ENCODE results near the gene HACD2. TPM values are rescaled to one million over a fixed set of nuclear protein-coding genes. Genes with fewer than 3 reads are reported as not detected.
"Not testable (repeated sequence)": the region's sequence is repeated elsewhere in the genome, so short reads cannot be mapped to it uniquely, and the experiment has no call there.

HACD2 gene
- total and polyA plus RNA-seq, 10 of the 15 experiments (the other 5 are each of a cell fraction or from before 2014, with no cell fraction given), result 9.1 to 30.0 (median 18.8) TPM

DNA sequence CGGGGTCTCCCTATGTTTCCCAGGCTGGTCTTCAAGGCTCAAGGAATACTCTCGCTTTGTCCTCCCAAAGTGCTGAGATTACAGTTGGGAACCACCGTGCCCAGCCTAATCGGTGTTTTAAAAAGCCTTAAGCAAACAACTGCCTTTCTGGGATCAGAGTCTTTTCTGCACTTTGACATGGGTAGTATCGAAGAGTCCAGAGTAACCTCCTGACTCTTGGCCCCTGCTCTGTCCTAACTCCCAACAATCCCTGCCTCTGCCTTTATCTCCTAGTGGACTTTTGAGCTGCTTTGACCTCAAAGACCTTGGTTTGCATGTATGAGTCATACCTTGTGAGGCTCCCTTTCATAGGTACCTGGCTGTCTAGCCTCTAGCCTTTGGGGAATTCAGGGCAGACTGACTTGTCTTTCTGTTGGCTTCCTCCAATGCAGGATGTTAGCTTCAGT is 21.0 kb upstream of the HACD2 start (continued):
- TF ChIP-seq PKNOX1 (IDR thresholded peaks at IDR 0.05), result no peak
- TF ChIP-seq NFYA (IDR thresholded peaks at IDR 0.05; ENCODE audit: borderline replicate concordance, low read depth, low read length), result no peak
- TF ChIP-seq MYC (IDR thresholded peaks at IDR 0.05; ENCODE audit: insufficient read depth, insufficient read length, insufficient replicate concordance, low read length, severe bottlenecking), result no peak
- TF ChIP-seq EED (IDR thresholded peaks at IDR 0.05; ENCODE audit: low read depth), result peak; percentile 66
- peak; percentile 73; the same call in 1 of the 3 replicates for TF ChIP-seq POU2F2 (IDR thresholded peaks at IDR 0.05; ENCODE audit: borderline replicate concordance, low read depth, low read length)
- TF ChIP-seq SREBF2 (IDR thresholded peaks at IDR 0.05; ENCODE audit: low read length), result no peak
- no peak for TF ChIP-seq SP1 (IDR thresholded peaks at IDR 0.05; ENCODE audit: low read depth, low read length)
- no peak for TF ChIP-seq CBX3 (IDR thresholded peaks at IDR 0.05; ENCODE audit: borderline replicate concordance, low read depth)
- peak; percentile 70 for TF ChIP-seq RUNX3 (IDR thresholded peaks at IDR 0.05; ENCODE audit: low read length)
- TF ChIP-seq POLR2AphosphoS2 (IDR thresholded peaks at IDR 0.05; ENCODE audit: low read depth, low read length), result no peak
- TF ChIP-seq IKZF2 (IDR thresholded peaks at IDR 0.05), result peak; percentile 55 to 59; a peak in 2 of 4 replicates
- TF ChIP-seq NR2F1 (conservative IDR thresholded peaks at IDR 0.05), result peak; percentile 94
- TF ChIP-seq RELB (IDR thresholded peaks at IDR 0.05; ENCODE audit: low read depth), result 0 out of 2 replicates have a peak, but pooled peaks have one; percentile 18

- H3K4me3 ChIP-seq; RAD21 ChIA-PET (ENCODE audit: unreplicated experiment); ATAC-seq; DNase-seq (ENCODE audit: low read depth, low spot score); H3K79me2 ChIP-seq (ENCODE audit: control insufficient read depth, insufficient read depth, low read length); FAIRE-seq; SMC1A ChIA-PET (ENCODE audit: uncharacterized antibody, unreplicated experiment); BruUV-seq (replicated peaks); H4K20me1 ChIP-seq (ENCODE audit: control insufficient read depth, insufficient read depth); H3K4me2 ChIP-seq (ENCODE audit: control insufficient read depth, insufficient read depth); in situ Hi-C loops (cut with MboI); intact Hi-C loops (cut with micrococcal nuclease; ENCODE audit: unreplicated experiment); H3K27me3 ChIP-seq (replicated peaks in 1 of 2; ENCODE audit: control insufficient read depth in 2 of 2, insufficient read depth in 2 of 2, low read length in 1 of 2); H3K27ac ChIP-seq (ENCODE audit: control insufficient read depth, insufficient read depth); CTCF ChIA-PET; H2AFZ ChIP-seq (ENCODE audit: control insufficient read depth, low read depth, low read length); H3K36me3 ChIP-seq (ENCODE audit: control insufficient read depth in 2 of 2, insufficient read depth in 2 of 2, low read length in 1 of 2); H3K9me3 ChIP-seq (replicated peaks; ENCODE audit: control insufficient read depth, insufficient read depth, low read length); H3K9ac ChIP-seq (ENCODE audit: control insufficient read depth, insufficient read depth, low read length): not testable (repeated sequence)
- POLR2A ChIA-PET, result interaction anchor here (1.7 kb wide), 1 partner anchor 16 kb away, joined by 4 read pairs; no protein-coding TSS in a partner anchor
- WGBS (ENCODE audit: insufficient coverage, insufficient replicate concordance, low lambda C conversion rate, missing lambda C conversion rate), result 100% methylated on average over 2 of the region's 2 CpGs
- peaks cover 17% of the 10 kb centered on the region; the same call in 1 of the 2 replicates for H3K4me1 ChIP-seq (ENCODE audit: control insufficient read depth, insufficient read depth, low read length)
Measured at GRCh38 chr3:123603153-123603552, 18.3 kb upstream of the HACD2 start.
